Neural cell (in vitro differentiated cells): Measurements from ENCODE around the gene CSMD2. TPM values are rescaled to one million over a fixed set of nuclear protein-coding genes. Genes with fewer than 3 reads are reported as not detected.

Experiments
- H2AFZ ChIP-seq: fragments of 200-600, 300-800 bp; sonication (generic), shearing (Covaris generic); 2 replicates; pipeline ENCODE4 v1.6.0; 2014; ENCODE audit warnings: low read depth, mild to moderate bottlenecking, antibody characterized with exemption, low read length, moderate library complexity
- H3F3A ChIP-seq: fragments of 200-600 bp; shearing (Covaris generic); 2 replicates; pipeline ENCODE4 v1.6.1; 2016; ENCODE audit warnings: mild to moderate bottlenecking, moderate library complexity, mixed read lengths, antibody characterized with exemption, low read length; ENCODE audit not compliant: insufficient read depth, poor library complexity, severe bottlenecking
- H3K27ac ChIP-seq: fragments of 200-600, 300-800 bp; sonication (generic), shearing (Covaris generic); 2 replicates; pipeline ENCODE4 v1.5.1; 2014; ENCODE audit warnings: mild to moderate bottlenecking, low read length, moderate library complexity
- H3K27me3 ChIP-seq: fragments of 300-800, 200-600 bp; sonication (generic), shearing (Covaris generic); 2 replicates; pipeline ENCODE4 v1.6.0; 2014; ENCODE audit warnings: mild to moderate bottlenecking, low read depth, low read length, moderate library complexity; ENCODE audit not compliant: insufficient read depth
- H3K36me3 ChIP-seq: fragments of 300-800, 200-600 bp; sonication (generic), shearing (Covaris generic); 2 replicates; pipeline ENCODE4 v1.5.1; 2014; ENCODE audit warnings: mild to moderate bottlenecking, antibody characterized with exemption, low read length, moderate library complexity; ENCODE audit not compliant: insufficient read depth
- H3K4me2 ChIP-seq: fragments of 300-800, 200-600 bp; sonication (generic), shearing (Covaris generic); 2 replicates; pipeline ENCODE4 v1.6.0; 2014; ENCODE audit warnings: mild to moderate bottlenecking, low read length
- H3K4me3 ChIP-seq: fragments of 300-800, 200-600 bp; sonication (generic), shearing (Covaris generic); 2 replicates; pipeline ENCODE4 v1.5.1; 2014; ENCODE audit warnings: mild to moderate bottlenecking, low read length, moderate library complexity
- H3K79me2 ChIP-seq: fragments of 200-600 bp; shearing (Covaris generic); replicated peaks from 2 replicates; pipeline ENCODE4 v1.6.0; 2014; ENCODE audit warnings: mild to moderate bottlenecking, low read length, moderate library complexity; ENCODE audit not compliant: insufficient read depth
- H3K9ac ChIP-seq: fragments of 300-800, 200-600 bp; sonication (generic), shearing (Covaris generic); 2 replicates; pipeline ENCODE4 v1.6.1; 2016; ENCODE audit warnings: mild to moderate bottlenecking, low read length, mixed read lengths
- H3K9me2 ChIP-seq: fragments of 200-600 bp; shearing (Covaris generic); 2 replicates; pipeline ENCODE4 v1.6.1; 2016; ENCODE audit warnings: mild to moderate bottlenecking, low read length, mixed read lengths; ENCODE audit not compliant: insufficient read depth
- H3K9me3 ChIP-seq: fragments of 200-600, 300-800 bp; sonication (generic), shearing (Covaris generic); 2 replicates; pipeline ENCODE4 v1.6.1; 2016; ENCODE audit warnings: mild to moderate bottlenecking, mixed run types, low read length, moderate library complexity, mixed read lengths
- H4K20me1 ChIP-seq: fragments of 200-600 bp; shearing (Covaris generic); 2 replicates; pipeline ENCODE4 v1.6.1; 2016; ENCODE audit warnings: mild to moderate bottlenecking, mixed run types; ENCODE audit not compliant: insufficient read depth
- EP300 ChIP-seq: fragments of 450-650 bp; conservative IDR thresholded peaks from 2 replicates; pipeline ENCODE4 v1.6.1; 2014; ENCODE audit warnings: antibody characterized with exemption, mild to moderate bottlenecking, moderate library complexity; ENCODE audit not compliant: poor library complexity, severe bottlenecking
- EZH2 ChIP-seq: fragments of 200-600, 300-800 bp; shearing (Covaris generic), sonication (generic); IDR thresholded peaks from 2 replicates; pipeline ENCODE4 v1.6.1; 2014; ENCODE audit warnings: antibody characterized with exemption, low read length, borderline replicate concordance, mild to moderate bottlenecking; ENCODE audit not compliant: insufficient read depth, poor library complexity, severe bottlenecking
- MXI1 ChIP-seq: fragments of 450-650 bp; conservative IDR thresholded peaks from 2 replicates; pipeline ENCODE4 v1.6.1; 2014; ENCODE audit warnings: antibody characterized with exemption, mild to moderate bottlenecking; ENCODE audit not compliant: poor library complexity, severe bottlenecking
- POLR2AphosphoS5 ChIP-seq: IDR thresholded peaks from 2 replicates; pipeline ENCODE4 v1.6.1; 2012
- RAD21 ChIP-seq: fragments of 450-650 bp; conservative IDR thresholded peaks from 2 replicates; pipeline ENCODE4 v1.6.1; 2014; ENCODE audit warnings: antibody characterized with exemption, mild to moderate bottlenecking, moderate library complexity
- REST ChIP-seq: IDR thresholded peaks from 2 replicates; pipeline ENCODE4 v1.6.1; 2012; ENCODE audit warnings: borderline replicate concordance
- SMC3 ChIP-seq: fragments of 450-650 bp; conservative IDR thresholded peaks from 2 replicates; pipeline ENCODE4 v1.6.1; 2014; ENCODE audit warnings: antibody characterized with exemption, mild to moderate bottlenecking, moderate library complexity; ENCODE audit not compliant: poor library complexity
- TAF1 ChIP-seq: IDR thresholded peaks from 2 replicates; pipeline ENCODE4 v1.6.1; 2012; ENCODE audit warnings: low read depth
- polyA plus RNA-seq: library from polyadenylated mRNA; depleted of rRNA; stranded (reverse); fragments of >200 nt; gene quantifications from 2 replicates; pipeline ENCODE4 v1.2.3, GENCODE V29; 2014
- TF ChIP-seq, protein P1 (sequence below): fragments of 450-650 bp; IDR thresholded peaks from 2 replicates; pipeline ENCODE4 v1.5.1; 2014; ENCODE audit warnings: antibody characterized with exemption, mild to moderate bottlenecking, moderate library complexity; ENCODE audit not compliant: poor library complexity, severe bottlenecking

The CSMD2 gene
- polyA plus RNA-seq, 1 donor from 2014 or later: 9.6 TPM

- no peaks in the 10 kb centered on the region for H3K79me2 ChIP-seq
- H3K36me3 ChIP-seq: no peaks in the 10 kb centered on the region
- no peak overlapping the region for H2AFZ ChIP-seq
- H3K27ac ChIP-seq: no peak overlapping the region
- H3F3A ChIP-seq: no peaks in the 10 kb centered on the region
- no peak overlapping the region for H3K4me2 ChIP-seq
- no peaks in the 10 kb centered on the region for H3K9me2 ChIP-seq
- H3K9me3 ChIP-seq: no peaks in the 10 kb centered on the region
- H3K4me3 ChIP-seq: no peak overlapping the region
- TF ChIP-seq TAF1 (no peak), POLR2AphosphoS5 (no peak), RAD21 (no peak), SMC3 (no peak), EZH2 (no peak), MXI1 (no peak), EP300 (no peak), REST (no peak)
- TF ChIP-seq, protein P1, sequence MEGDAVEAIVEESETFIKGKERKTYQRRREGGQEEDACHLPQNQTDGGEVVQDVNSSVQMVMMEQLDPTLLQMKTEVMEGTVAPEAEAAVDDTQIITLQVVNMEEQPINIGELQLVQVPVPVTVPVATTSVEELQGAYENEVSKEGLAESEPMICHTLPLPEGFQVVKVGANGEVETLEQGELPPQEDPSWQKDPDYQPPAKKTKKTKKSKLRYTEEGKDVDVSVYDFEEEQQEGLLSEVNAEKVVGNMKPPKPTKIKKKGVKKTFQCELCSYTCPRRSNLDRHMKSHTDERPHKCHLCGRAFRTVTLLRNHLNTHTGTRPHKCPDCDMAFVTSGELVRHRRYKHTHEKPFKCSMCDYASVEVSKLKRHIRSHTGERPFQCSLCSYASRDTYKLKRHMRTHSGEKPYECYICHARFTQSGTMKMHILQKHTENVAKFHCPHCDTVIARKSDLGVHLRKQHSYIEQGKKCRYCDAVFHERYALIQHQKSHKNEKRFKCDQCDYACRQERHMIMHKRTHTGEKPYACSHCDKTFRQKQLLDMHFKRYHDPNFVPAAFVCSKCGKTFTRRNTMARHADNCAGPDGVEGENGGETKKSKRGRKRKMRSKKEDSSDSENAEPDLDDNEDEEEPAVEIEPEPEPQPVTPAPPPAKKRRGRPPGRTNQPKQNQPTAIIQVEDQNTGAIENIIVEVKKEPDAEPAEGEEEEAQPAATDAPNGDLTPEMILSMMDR: no peak
- H3K9ac ChIP-seq: no peak overlapping the region
- no peaks in the 10 kb centered on the region for H4K20me1 ChIP-seq
- no peaks in the 10 kb centered on the region for H3K27me3 ChIP-seq
These were observed 27.6 kb upstream of the CSMD2 start for GRCh38 chr1:34192621-34193020.

- no peak for TF ChIP-seq EP300
- no peak for TF ChIP-seq SMC3
- Histone ChIP-seq H3K9me2 (no peaks in the 10 kb centered on the region), H3F3A (no peaks in the 10 kb centered on the region), H3K27ac (no peak overlapping the region), H2AFZ (no peak overlapping the region), H3K36me3 (no peaks in the 10 kb centered on the region), H3K27me3 (no peaks in the 10 kb centered on the region), H3K9ac (no peak overlapping the region), H3K4me2 (no peak overlapping the region), H4K20me1 (no peaks in the 10 kb centered on the region), H3K79me2 (no peaks in the 10 kb centered on the region), H3K9me3 (no peaks in the 10 kb centered on the region), H3K4me3 (no peak overlapping the region)
These were observed 25.7 kb upstream of the CSMD2 start for GRCh38 chr1:34190692-34191091.

- Histone ChIP-seq H3K4me2 (no peak overlapping the region), H3F3A (no peaks in the 10 kb centered on the region), H3K9me2 (no peaks in the 10 kb centered on the region), H2AFZ (no peak overlapping the region), H4K20me1 (no peaks in the 10 kb centered on the region), H3K9me3 (no peaks in the 10 kb centered on the region), H3K79me2 (no peaks in the 10 kb centered on the region), H3K4me3 (no peak overlapping the region), H3K36me3 (no peaks in the 10 kb centered on the region), H3K9ac (no peak overlapping the region), H3K27me3 (no peaks in the 10 kb centered on the region), H3K27ac (no peak overlapping the region)
- TF ChIP-seq EZH2 (no peak), SMC3 (no peak)
These were observed 24.0 kb upstream of the CSMD2 start for GRCh38 chr1:34188985-34189384.
